ENCODE results near the gene CHMP1B.

DNA sequence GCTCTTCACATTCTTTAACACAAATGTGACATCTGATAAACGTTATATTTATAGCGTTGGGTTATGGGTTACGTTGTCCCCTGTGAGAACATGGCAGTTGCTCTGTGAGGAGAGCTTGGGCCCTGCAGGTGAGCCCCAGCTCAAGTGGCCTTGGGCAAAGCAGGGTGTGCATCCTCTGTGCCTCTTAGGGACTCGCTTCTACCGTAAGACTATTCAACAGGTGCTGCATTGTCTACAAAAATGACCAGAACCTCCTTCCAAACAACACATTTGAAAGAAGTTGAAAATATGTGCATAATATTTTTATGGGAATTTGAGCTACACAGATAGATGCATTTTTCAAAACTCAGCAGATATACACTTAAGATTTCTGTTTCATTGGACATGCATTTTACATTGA, 16.4 kb upstream of the CHMP1B start:
- no peak for TF ChIP-seq POLR2A (IDR thresholded peaks at IDR 0.05)
- TF ChIP-seq, protein P1, sequence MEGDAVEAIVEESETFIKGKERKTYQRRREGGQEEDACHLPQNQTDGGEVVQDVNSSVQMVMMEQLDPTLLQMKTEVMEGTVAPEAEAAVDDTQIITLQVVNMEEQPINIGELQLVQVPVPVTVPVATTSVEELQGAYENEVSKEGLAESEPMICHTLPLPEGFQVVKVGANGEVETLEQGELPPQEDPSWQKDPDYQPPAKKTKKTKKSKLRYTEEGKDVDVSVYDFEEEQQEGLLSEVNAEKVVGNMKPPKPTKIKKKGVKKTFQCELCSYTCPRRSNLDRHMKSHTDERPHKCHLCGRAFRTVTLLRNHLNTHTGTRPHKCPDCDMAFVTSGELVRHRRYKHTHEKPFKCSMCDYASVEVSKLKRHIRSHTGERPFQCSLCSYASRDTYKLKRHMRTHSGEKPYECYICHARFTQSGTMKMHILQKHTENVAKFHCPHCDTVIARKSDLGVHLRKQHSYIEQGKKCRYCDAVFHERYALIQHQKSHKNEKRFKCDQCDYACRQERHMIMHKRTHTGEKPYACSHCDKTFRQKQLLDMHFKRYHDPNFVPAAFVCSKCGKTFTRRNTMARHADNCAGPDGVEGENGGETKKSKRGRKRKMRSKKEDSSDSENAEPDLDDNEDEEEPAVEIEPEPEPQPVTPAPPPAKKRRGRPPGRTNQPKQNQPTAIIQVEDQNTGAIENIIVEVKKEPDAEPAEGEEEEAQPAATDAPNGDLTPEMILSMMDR (IDR thresholded peaks at IDR 0.05): no peak
- TF ChIP-seq EP300 (IDR thresholded peaks at IDR 0.05): no peak
